GM19438 (cell line): Measurements from ENCODE around the gene MED13L.

ENCODE experiments used
- ATAC-seq: cut with Tn5 transposase; IDR thresholded peaks from one replicate; pipeline ENCODE4 v1.9.1; 2021; ENCODE audit warnings: low read depth; ENCODE audit not compliant: unreplicated experiment

The MED13L gene

GRCh38 chr12:116216022-116216756 is 61.3 kb downstream of the MED13L start:
- ATAC-seq, result no peak

- no peak for ATAC-seq
Observed at GRCh38 chr12:116215023-116215422, 62.5 kb downstream of the MED13L start.

- ATAC-seq, result no peak
Observed at GRCh38 chr12:116213885-116214527, 63.5 kb downstream of the MED13L start.

- no peak for ATAC-seq
Observed at GRCh38 chr12:116213014-116213413, 64.5 kb downstream of the MED13L start.

- no peak for ATAC-seq
Observed at GRCh38 chr12:116210762-116211161, 66.7 kb downstream of the MED13L start.

- ATAC-seq, result no peak
Observed at GRCh38 chr12:116210131-116210530, 67.4 kb downstream of the MED13L start.

- ATAC-seq, result no peak
Observed at GRCh38 chr12:116209503-116209902, 68.0 kb downstream of the MED13L start.

- no peak for ATAC-seq
Observed at GRCh38 chr12:116207274-116207673, 70.2 kb downstream of the MED13L start.

- ATAC-seq, result no peak
Observed at GRCh38 chr12:116206828-116207227, 70.7 kb downstream of the MED13L start.

- ATAC-seq, result no peak
Observed at GRCh38 chr12:116204785-116205184, 72.7 kb downstream of the MED13L start.

GRCh38 chr12:116204169-116204568 is 73.3 kb downstream of the MED13L start:
- ATAC-seq, result no peak

GRCh38 chr12:116202940-116203339 is 74.6 kb downstream of the MED13L start:
- no peak for ATAC-seq

- ATAC-seq, result no peak
Observed at GRCh38 chr12:116202433-116202832, 75.1 kb downstream of the MED13L start.

- no peak for ATAC-seq
Observed at GRCh38 chr12:116201908-116202307, 75.6 kb downstream of the MED13L start.

GRCh38 chr12:116201359-116201758 is 76.1 kb downstream of the MED13L start:
- ATAC-seq, result no peak

GRCh38 chr12:116200812-116201211 is 76.7 kb downstream of the MED13L start:
- ATAC-seq, result no peak

GRCh38 chr12:116199160-116199706 is 78.3 kb downstream of the MED13L start:
- no peak for ATAC-seq

GRCh38 chr12:116196752-116197718 is 80.5 kb downstream of the MED13L start:
- ATAC-seq, result no peak

- no peak for ATAC-seq
Observed at GRCh38 chr12:116196226-116196625, 81.3 kb downstream of the MED13L start.

- ATAC-seq, result peak; percentile 95
Observed at GRCh38 chr12:116194935-116195431, 82.5 kb downstream of the MED13L start.

- ATAC-seq, result no peak
Observed at GRCh38 chr12:116189692-116190091, 87.8 kb downstream of the MED13L start.
